HepG2 (cell line): ENCODE results near the gene RASA1.

Experiments used
- ZNF138 ChIP-seq: sonication (generic); formaldehyde crosslinking; IDR thresholded peaks from 2 replicates; pipeline ENCODE4 v1.5.0; 2020; ENCODE audit warnings: mild to moderate bottlenecking, low read depth, missing genetic modification reagents
- ZNF17 ChIP-seq: sonication (generic); formaldehyde crosslinking; IDR thresholded peaks from 2 replicates; pipeline ENCODE4 v1.5.0; 2020; ENCODE audit warnings: mild to moderate bottlenecking, missing genetic modification reagents
- ZNF850 ChIP-seq: sonication (generic); formaldehyde crosslinking; conservative IDR thresholded peaks from 2 replicates; pipeline ENCODE4 v1.9.0; 2021; ENCODE audit warnings: mild to moderate bottlenecking, missing genetic modification reagents
- TF ChIP-seq, protein P1 (sequence below): sonication (generic); formaldehyde crosslinking; IDR thresholded peaks from 2 replicates; pipeline ENCODE4 v1.5.0; 2020; ENCODE audit warnings: missing genetic modification reagents
- TF ChIP-seq, protein P2 (sequence below): sonication (generic); formaldehyde crosslinking; IDR thresholded peaks from 2 replicates; pipeline ENCODE4 v1.5.0; 2020; ENCODE audit warnings: mild to moderate bottlenecking, missing genetic modification reagents, moderate library complexity

DNA sequence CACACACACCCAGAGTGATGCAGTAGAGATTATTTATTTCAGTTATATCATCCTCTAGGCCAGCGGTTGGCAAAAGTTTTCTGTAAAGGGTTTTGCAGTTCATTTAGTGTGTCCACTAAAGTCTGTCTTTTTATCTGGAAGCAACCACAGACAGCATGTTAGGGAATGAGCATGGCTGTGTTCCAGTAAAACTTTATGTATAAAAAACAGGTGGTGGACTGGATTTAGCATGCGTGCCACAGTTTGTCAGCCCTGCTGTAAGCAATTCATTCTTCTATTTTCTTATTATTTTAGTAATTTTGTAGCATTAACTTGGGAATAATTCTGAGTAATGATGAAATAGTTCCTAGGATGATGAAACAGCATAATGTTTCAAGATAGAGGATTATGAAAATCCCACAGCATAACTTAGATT, 93.4 kb downstream of the RASA1 start:
- TF ChIP-seq, protein P1, sequence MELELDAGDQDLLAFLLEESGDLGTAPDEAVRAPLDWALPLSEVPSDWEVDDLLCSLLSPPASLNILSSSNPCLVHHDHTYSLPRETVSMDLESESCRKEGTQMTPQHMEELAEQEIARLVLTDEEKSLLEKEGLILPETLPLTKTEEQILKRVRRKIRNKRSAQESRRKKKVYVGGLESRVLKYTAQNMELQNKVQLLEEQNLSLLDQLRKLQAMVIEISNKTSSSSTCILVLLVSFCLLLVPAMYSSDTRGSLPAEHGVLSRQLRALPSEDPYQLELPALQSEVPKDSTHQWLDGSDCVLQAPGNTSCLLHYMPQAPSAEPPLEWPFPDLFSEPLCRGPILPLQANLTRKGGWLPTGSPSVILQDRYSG (CRISPR knock-in tag) = no peak
- no peak for TF ChIP-seq ZNF17 (CRISPR knock-in tag)
- no peak for TF ChIP-seq ZNF850 (CRISPR knock-in tag)
- TF ChIP-seq ZNF138 (CRISPR knock-in tag) = no peak
- TF ChIP-seq, protein P2, sequence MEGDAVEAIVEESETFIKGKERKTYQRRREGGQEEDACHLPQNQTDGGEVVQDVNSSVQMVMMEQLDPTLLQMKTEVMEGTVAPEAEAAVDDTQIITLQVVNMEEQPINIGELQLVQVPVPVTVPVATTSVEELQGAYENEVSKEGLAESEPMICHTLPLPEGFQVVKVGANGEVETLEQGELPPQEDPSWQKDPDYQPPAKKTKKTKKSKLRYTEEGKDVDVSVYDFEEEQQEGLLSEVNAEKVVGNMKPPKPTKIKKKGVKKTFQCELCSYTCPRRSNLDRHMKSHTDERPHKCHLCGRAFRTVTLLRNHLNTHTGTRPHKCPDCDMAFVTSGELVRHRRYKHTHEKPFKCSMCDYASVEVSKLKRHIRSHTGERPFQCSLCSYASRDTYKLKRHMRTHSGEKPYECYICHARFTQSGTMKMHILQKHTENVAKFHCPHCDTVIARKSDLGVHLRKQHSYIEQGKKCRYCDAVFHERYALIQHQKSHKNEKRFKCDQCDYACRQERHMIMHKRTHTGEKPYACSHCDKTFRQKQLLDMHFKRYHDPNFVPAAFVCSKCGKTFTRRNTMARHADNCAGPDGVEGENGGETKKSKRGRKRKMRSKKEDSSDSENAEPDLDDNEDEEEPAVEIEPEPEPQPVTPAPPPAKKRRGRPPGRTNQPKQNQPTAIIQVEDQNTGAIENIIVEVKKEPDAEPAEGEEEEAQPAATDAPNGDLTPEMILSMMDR (CRISPR knock-in tag) = no peak
